HEK293 (cell line): ENCODE data around the gene ECT2.

ENCODE experiments used
- CTCF ChIA-PET: fragments of 350-600 bp; formaldehyde crosslinking; extraction: SDS; loops from one replicate; lab custom pipeline; 2021; ENCODE audit warnings: antibody characterized with exemption; lab: Yijun Ruan, JAX
- POLR2A ChIA-PET: fragments of 300-600 bp; formaldehyde crosslinking; extraction: SDS; loops from one replicate; lab custom pipeline; 2020; ENCODE audit warnings: antibody characterized with exemption, inconsistent platforms; lab: Yijun Ruan, JAX
- H3K27ac ChIP-seq: fragments of 200-500 bp; sonication (Bioruptor generic); 2 replicates; pipeline ENCODE4 v1.5.1; 2014; ENCODE audit warnings: low read depth, low read length, control low read depth, inconsistent platforms; ENCODE audit errors: extremely low read depth
- H3K36me3 ChIP-seq, 2 experiments: fragments of 200-500 bp in 1 of 2; sonication (Bioruptor generic) in 1 of 2; 1 replicate in 1 of 2; 2 replicates in 1 of 2; pipeline ENCODE4 v1.5.1; 2014 to 2017; ENCODE audit warnings: inconsistent platforms in 2 of 2, low read length in 2 of 2; ENCODE audit not compliant: control insufficient read depth in 2 of 2, insufficient read depth in 1 of 2
- H3K4me1 ChIP-seq: fragments of 200-500 bp; sonication (Bioruptor generic); 2 replicates; pipeline ENCODE4 v1.5.1; 2014; ENCODE audit warnings: mild to moderate bottlenecking, low read length, inconsistent platforms; ENCODE audit not compliant: control insufficient read depth, insufficient read depth
- H3K4me3 ChIP-seq: 2 replicates; pipeline ENCODE4 v1.5.1; 2011; ENCODE audit warnings: low read depth, mild to moderate bottlenecking, control low read depth, low read length, moderate library complexity
- H3K9me3 ChIP-seq: fragments of 200-500 bp; sonication (Bioruptor generic); 2 replicates; pipeline ENCODE4 v1.5.1; 2014; ENCODE audit warnings: low read depth, low read length, inconsistent platforms; ENCODE audit not compliant: control insufficient read depth, insufficient read depth
- BCL11A ChIP-seq: fragments of 450-650 bp; formaldehyde crosslinking; IDR thresholded peaks from 2 replicates; pipeline ENCODE4 v1.5.1; 2016; ENCODE audit warnings: low read depth, missing biosample characterization, missing genetic modification characterization
- EGR2 ChIP-seq: fragments of 450-650 bp; formaldehyde crosslinking; IDR thresholded peaks from 2 replicates; pipeline ENCODE4 v1.5.1; 2016; ENCODE audit warnings: low read depth, missing biosample characterization, missing genetic modification characterization
- HOXA7 ChIP-seq: sonication (generic); formaldehyde crosslinking; IDR thresholded peaks from 2 replicates; pipeline ENCODE4 v1.8.1; 2022; ENCODE audit warnings: missing genetic modification reagents, borderline replicate concordance
- PRDM10 ChIP-seq: fragments of 450-650 bp; formaldehyde crosslinking; IDR thresholded peaks from 2 replicates; pipeline ENCODE4 v1.5.1; 2016; ENCODE audit warnings: missing biosample characterization, missing genetic modification characterization
- WT1 ChIP-seq: fragments of 450-650 bp; formaldehyde crosslinking; IDR thresholded peaks from 2 replicates; pipeline ENCODE4 v1.5.1; 2016; ENCODE audit warnings: missing biosample characterization, missing genetic modification characterization
- ZBTB11 ChIP-seq: fragments of 450-650 bp; formaldehyde crosslinking; conservative IDR thresholded peaks from 2 replicates; pipeline ENCODE4 v1.5.1; 2016; ENCODE audit warnings: low read depth, missing biosample characterization, missing genetic modification characterization
- ZNF146 ChIP-seq: fragments of 450-650 bp; formaldehyde crosslinking; IDR thresholded peaks from 2 replicates; pipeline ENCODE4 v1.5.1; 2016; ENCODE audit warnings: missing biosample characterization, missing genetic modification characterization
- ZNF18 ChIP-seq: fragments of 450-650 bp; formaldehyde crosslinking; IDR thresholded peaks from 2 replicates; pipeline ENCODE4 v1.5.1; 2016; ENCODE audit warnings: missing biosample characterization, missing genetic modification characterization
- ZNF398 ChIP-seq: fragments of 450-650 bp; formaldehyde crosslinking; IDR thresholded peaks from 2 replicates; pipeline ENCODE4 v1.5.1; 2017; ENCODE audit warnings: missing biosample characterization, missing genetic modification characterization
- ZNF585B ChIP-seq: fragments of 450-650 bp; formaldehyde crosslinking; IDR thresholded peaks from 2 replicates; pipeline ENCODE4 v1.5.1; 2016; ENCODE audit warnings: missing biosample characterization, missing genetic modification characterization
- ZSCAN30 ChIP-seq: fragments of 450-650 bp; IDR thresholded peaks from 2 replicates; pipeline ENCODE4 v1.5.1; 2018; ENCODE audit warnings: missing biosample characterization, mild to moderate bottlenecking, missing genetic modification characterization, moderate library complexity

ECT2 gene

GRCh38 chr3:172776049-172776717, 25.7 kb downstream of the ECT2 start:
- CTCF ChIA-PET, result no interaction called here
- H3K4me3 ChIP-seq, result no peak overlapping the region
- H3K4me1 ChIP-seq, result no peaks in the 10 kb centered on the region
- H3K9me3 ChIP-seq, result no peaks in the 10 kb centered on the region
- no peak overlapping the region for H3K27ac ChIP-seq
- TF ChIP-seq PRDM10 (no peak), ZNF398 (tag by site-specific recombination) (no peak), BCL11A (no peak), ZSCAN30 (tag by site-specific recombination) (no peak), ZBTB11 (no peak)
- TF ChIP-seq, all 188 proteins: peak for 0
- POLR2A ChIA-PET, result interaction anchor here (0.6 kb wide), 1 partner anchor 24 kb away, joined by 5 read pairs; no protein-coding TSS in a partner anchor
- H3K36me3 ChIP-seq, result peaks cover 24 to 75% of the 10 kb centered on the region in 2 experiments

- H3K36me3 ChIP-seq, result peaks cover 25 to 67% of the 10 kb centered on the region in 2 experiments
- CTCF ChIA-PET, result no interaction called here
Measured at GRCh38 chr3:172777901-172778300, 27.4 kb downstream of the ECT2 start.

More at GRCh38 chr3:172777901-172778300, 27.4 kb downstream of the ECT2 start:
- POLR2A ChIA-PET, result no interaction called here
- Histone ChIP-seq H3K4me1 (no peaks in the 10 kb centered on the region), H3K27ac (no peak overlapping the region), H3K9me3 (no peaks in the 10 kb centered on the region), H3K4me3 (no peak overlapping the region)
- TF ChIP-seq ZNF146 (tag by site-specific recombination) (no peak), EGR2 (tag by site-specific recombination) (no peak), ZNF18 (tag by site-specific recombination) (no peak), WT1 (tag by site-specific recombination) (no peak), ZNF585B (no peak), HOXA7 (CRISPR knock-in tag) (no peak)
